IPS-18c (cell line): Measurements from ENCODE around the gene TMX2.
A peak's percentile ranks its signal among the peaks of the same experiment; 100 is the strongest.
"Not testable (repeated sequence)": the region's sequence is repeated elsewhere in the genome, so short reads cannot be mapped to it uniquely, and the experiment has no call there.

ENCODE experiments used
- H3K4me3 ChIP-seq: 2 replicates; pipeline ENCODE4 v1.7.0; 2013; ENCODE audit warnings: low read depth, mild to moderate bottlenecking, low read length, moderate library complexity; ENCODE audit not compliant: insufficient read depth
- H3K9me3 ChIP-seq: one replicate; pipeline ENCODE4 v1.6.1; 2013; ENCODE audit warnings: mild to moderate bottlenecking, low read length, moderate library complexity; ENCODE audit not compliant: control insufficient read depth, insufficient read depth

Gene TMX2

DNA sequence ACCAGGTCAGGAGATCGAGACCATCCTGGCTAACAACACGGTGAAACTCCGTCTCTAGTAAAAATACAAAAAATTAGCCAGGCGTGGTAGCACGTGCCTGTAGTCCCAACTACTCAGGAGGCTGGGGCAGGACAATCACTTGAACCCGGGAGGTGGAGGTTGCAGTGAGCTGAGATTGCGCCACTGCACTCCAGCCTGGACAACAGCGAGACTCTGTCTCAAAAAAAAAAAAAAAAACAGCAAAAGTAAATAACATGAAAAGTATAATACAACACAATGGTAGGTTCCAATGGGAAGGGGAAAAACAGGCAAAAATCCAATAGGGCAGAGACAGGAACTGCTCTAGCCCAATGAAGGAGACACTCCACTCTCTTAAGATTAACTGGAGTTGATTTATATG lies 7.0 kb upstream of the TMX2 start:
- H3K9me3 ChIP-seq, H3K4me3 ChIP-seq: not testable (repeated sequence)

DNA sequence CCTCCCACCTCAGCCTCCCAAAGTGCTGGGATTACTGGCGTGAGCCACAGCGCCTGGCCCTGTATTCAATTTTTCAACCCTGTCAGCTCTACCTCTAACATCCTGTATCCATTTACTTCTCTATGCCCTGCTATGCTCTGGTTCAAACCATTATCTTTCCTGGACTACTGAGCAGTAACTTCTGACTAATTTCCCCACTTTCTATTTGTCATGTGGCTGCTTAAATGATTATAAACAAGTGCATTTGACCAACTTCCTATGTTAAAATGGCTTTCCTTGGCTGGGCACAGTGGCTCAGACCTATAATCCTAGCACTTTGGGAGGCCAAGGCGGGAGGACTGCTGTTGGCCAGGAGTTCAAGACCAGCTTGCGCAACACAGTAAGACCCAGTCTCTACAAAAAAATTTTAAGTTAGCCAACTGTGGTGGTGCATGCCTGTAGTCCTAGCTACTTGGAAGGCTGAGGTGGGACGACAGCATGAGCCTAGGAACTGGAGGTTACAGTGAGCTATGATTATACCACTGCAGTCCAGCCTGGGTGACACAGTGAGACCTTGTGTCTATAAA lies 2.5 kb upstream of the TMX2 start:
- Histone ChIP-seq H3K4me3 (no peak overlapping the region), H3K9me3 (no peaks in the 10 kb centered on the region)

GRCh38 chr11:57711414-57712255 lies 758 bp upstream of the TMX2 start, which contains the start of gene MED19:
Gene MED19, minus strand, starts transcription at chr11:57712215. Its CDS starts 36 bp downstream, at chr11:57712179.
- H3K4me3 ChIP-seq = peak within 1 kb of the TSS; percentile 93

DNA sequence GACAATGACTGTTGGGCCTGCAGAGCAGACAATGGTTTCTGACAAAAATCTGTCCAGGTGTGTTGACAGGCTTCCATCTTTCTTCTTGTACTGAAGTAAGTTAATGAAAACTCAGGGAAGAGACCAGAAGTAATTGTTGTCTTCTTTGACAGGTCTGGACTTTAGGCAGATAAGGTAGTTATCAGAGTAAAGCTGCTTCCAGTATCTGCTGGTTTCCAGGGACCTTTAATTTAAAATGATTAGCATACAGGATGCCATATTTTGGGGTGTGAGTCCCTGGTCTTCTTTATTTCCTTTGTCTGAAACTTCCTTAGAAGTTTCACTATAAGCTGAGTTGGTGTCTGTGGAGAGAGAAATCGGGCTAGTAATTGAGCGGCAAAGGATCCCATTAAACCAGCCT lies 1.4 kb downstream of the TMX2 start:
- Histone ChIP-seq H3K9me3 (peaks cover 3% of the 10 kb centered on the region), H3K4me3 (peak overlapping the region; percentile 93)

More at GRCh38 chr11:57711414-57712255, 758 bp upstream of the TMX2 start, which contains the start of gene MED19:
- H3K9me3 ChIP-seq = no peaks in the 10 kb centered on the region

- not testable (repeated sequence) for H3K4me3 ChIP-seq, H3K9me3 ChIP-seq
Measured at GRCh38 chr11:57716726-57717125, 4.3 kb downstream of the TMX2 start.

- Histone ChIP-seq H3K9me3 (no peaks in the 10 kb centered on the region), H3K4me3 (no peak overlapping the region)
Measured at GRCh38 chr11:57727185-57727584, 14.8 kb downstream of the TMX2 start.

DNA sequence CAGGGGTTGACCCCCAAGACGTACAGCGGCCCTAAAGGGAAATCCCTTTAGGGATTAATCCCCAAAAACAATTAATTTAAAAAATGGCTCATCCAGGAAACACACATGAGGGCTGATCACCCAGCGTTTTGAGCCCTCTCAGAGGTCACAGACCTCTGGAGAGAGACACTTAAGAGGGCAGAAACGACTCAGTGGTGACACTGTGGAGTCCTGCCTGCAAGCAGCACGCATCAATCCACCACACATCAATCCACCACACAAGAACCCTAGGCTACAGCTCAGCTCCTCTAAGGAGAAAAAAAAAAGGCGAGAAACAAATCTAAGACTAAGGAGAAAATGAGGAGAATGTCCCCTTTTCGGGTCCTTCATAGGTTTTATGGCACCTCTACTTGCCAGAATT lies 16.4 kb downstream of the TMX2 start:
- Histone ChIP-seq H3K4me3 (no peak overlapping the region), H3K9me3 (no peaks in the 10 kb centered on the region)

DNA sequence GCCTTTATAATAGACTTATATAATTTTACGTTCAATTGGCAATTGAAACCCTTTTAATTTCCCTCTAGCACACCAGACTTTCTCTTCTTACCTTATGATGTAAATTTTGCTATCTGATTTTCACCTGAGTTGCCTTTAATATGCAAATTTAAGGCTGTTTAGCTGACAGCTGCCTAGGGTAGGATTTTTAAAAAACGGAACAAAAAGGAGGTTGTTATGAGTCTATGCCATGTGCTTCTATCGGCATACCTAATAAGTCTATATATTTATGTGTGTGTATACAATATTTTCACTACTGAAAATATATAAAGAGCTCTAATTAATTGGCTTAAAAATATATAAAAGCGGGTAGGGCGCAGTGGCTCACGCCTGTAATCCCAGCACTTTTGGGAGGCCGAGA lies 17.1 kb downstream of the TMX2 start:
- H3K9me3 ChIP-seq = no peaks in the 10 kb centered on the region
- no peak overlapping the region for H3K4me3 ChIP-seq

- no peak overlapping the region for H3K4me3 ChIP-seq
- H3K9me3 ChIP-seq = no peaks in the 10 kb centered on the region
Measured at GRCh38 chr11:57732661-57733060, 20.3 kb downstream of the TMX2 start.

GRCh38 chr11:57735619-57736298 lies 23.4 kb downstream of the TMX2 start:
- H3K4me3 ChIP-seq = no peak overlapping the region
- H3K9me3 ChIP-seq = no peaks in the 10 kb centered on the region

DNA sequence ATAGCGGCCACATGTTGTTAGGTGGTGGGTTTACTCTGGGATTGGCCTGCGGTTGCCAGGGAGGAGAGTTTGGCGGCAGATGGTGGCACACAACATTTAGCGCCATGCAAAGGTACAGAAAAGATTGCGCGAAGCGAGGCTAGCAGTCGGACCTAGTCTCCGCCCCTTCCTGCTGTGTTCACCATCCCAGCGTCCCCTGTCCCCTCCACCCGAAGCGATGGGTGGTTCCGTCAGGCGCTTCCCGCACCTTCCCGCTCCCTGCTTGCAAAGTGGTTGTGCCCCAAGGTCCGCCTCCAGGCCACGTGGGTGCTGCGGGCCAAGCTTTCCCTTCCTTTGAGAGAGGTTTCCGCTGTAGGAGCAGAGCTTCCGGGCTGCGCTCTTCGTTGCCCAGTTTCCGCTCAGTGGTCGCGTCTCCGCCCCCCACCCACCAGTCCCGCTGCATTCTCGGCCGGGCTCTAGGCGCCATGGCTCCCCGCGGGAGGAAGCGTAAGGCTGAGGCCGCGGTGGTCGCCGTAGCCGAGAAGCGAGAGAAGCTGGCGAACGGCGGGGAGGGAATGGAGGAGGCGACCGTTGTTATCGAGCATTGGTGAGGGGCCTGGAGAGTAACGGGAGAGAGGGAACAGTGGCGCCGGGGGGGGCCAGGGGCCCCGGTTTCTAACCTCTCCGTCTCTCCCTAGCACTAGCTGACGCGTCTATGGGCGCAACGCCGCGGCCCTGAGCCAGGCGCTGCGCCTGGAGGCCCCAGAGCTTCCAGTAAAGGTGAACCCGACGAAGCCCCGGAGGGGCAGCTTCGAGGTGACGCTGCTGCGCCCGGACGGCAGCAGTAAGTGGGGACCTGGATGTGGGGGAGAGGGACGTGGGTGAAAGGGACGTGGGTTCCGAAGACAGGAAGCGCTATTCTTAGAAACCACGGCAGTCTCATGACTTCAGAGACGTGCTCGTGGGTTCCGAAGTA lies 29.0 kb downstream of the TMX2 start, which contains the start of gene SELENOH:
SELENOH (plus strand) TSS at position 360 of the 955 bp plus-strand sequence; CDS start at position 465, 105 bp downstream.
- peak within 1 kb of the TSS; percentile 97 for H3K4me3 ChIP-seq
- H3K9me3 ChIP-seq = no peaks in the 10 kb centered on the region

GRCh38 chr11:57742087-57742452 lies 29.7 kb downstream of the TMX2 start:
- H3K9me3 ChIP-seq = no peaks in the 10 kb centered on the region
- peak overlapping the region; percentile 97 for H3K4me3 ChIP-seq

- H3K9me3 ChIP-seq = no peaks in the 10 kb centered on the region
- no peak overlapping the region for H3K4me3 ChIP-seq
Measured at GRCh38 chr11:57744357-57744756, 32.0 kb downstream of the TMX2 start.

DNA sequence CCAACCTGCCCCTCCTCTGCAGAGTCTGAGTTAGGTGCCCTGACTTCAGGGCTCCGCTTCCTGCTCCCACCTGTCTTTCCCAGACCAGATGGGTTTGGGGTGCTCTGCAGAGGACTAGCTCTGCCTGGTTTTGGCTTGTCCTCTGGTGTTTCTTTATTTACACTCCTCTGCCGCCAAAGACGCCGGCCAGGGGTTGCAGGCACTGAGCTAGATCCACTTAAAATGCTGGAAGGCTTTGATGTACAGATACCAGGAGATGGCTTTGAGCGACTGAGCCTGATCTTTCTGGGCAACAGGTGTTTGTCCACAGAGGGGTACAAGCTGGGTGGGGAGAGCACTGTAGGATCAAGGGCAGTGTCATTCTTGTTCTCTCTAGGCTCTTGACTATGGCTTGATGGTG lies 32.8 kb downstream of the TMX2 start:
- peaks cover 2% of the 10 kb centered on the region for H3K9me3 ChIP-seq

DNA sequence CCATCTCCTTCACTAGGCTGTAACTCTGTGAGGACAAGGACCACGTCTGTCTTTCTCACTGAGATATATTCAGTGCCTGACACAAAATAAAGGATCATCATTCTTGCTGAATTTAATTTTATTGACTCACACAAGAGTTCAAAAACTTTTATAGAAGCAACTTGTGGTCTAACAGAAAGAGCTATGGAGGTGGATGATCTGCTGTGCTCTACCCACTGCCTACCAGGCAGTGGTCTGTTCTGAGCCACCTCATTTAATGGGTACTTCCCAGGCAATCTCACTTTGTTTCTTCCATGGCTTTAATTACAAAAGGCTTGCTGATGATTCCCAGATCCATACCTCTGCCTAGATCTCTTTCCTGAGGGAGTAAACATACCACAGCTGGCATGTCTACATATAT lies 34.5 kb downstream of the TMX2 start:
- H3K4me3 ChIP-seq = no peak overlapping the region
- H3K9me3 ChIP-seq = peaks cover 2% of the 10 kb centered on the region

More for the DNA sequence above, 32.8 kb downstream of the TMX2 start:
- no peak overlapping the region for H3K4me3 ChIP-seq

GRCh38 chr11:57751176-57751575 lies 38.8 kb downstream of the TMX2 start:
- Histone ChIP-seq H3K4me3 (no peak overlapping the region), H3K9me3 (peaks cover 2% of the 10 kb centered on the region)

DNA sequence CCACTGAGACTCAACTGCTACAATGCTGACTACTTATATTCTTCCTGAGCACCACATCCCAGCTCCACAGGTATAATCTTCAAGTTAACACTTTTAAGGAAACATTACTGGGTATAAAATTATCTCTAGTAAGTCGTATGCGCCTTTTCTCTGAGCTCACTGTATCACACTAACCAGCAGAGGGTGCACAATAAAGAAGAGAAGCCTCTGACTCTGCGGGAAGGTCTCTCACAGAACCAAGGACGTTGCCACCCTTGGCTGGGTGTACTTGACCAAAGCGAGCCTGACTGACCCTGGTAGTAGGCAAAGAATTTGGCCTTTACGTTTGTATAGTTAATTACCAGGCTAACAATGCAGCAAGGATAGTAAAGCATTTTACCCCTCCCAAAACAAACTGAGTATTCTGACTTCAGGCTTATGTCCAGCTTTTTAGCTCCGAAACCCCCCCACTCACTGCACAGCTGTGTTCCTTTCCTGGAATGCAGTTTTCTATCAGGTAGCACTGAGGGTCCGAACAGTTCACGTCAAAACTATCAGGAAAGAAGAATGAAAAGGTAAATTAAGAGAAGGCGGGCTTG lies 39.4 kb downstream of the TMX2 start, which contains the start of gene BTBD18:
BTBD18 (minus strand) TSS at position 144 of the 578 bp plus-strand sequence. CDS start 631 bp downstream, outside the sequence.
- Histone ChIP-seq H3K9me3 (peaks cover 2% of the 10 kb centered on the region), H3K4me3 (no peak within 1 kb of the TSS)
